GM21529 (cell line): ENCODE results near the gene CRYGB.

Source experiments
- ATAC-seq: cut with Tn5 transposase; IDR thresholded peaks from one replicate; pipeline ENCODE4 v1.9.1; 2021; ENCODE audit not compliant: unreplicated experiment

CRYGB gene, protein sequence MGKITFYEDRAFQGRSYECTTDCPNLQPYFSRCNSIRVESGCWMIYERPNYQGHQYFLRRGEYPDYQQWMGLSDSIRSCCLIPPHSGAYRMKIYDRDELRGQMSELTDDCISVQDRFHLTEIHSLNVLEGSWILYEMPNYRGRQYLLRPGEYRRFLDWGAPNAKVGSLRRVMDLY

DNA sequence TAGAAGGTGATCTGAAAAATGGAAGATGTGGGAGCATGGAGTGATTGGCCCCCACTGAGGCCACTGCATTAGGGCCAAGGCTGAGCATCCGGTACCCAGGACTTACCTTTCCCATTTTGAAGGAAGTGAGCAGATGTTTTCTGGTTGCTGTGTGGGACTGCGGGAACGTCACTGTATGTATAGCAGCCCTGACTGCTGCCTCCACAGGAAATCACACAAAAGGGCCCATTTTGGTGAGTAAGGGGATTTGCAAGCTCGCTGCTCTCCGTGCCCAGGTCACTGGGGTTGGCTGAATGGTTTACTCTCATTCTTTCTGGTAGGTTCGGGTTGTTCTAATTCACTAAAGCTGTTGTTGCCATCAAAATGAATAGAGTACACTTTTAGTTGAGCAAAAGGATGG, at the start of gene CRYGB:
Gene CRYGB (minus strand): TSS at position 153 of the 400 bp plus-strand sequence. CDS start 38 bp downstream, at position 115.
- ATAC-seq: no peak

DNA sequence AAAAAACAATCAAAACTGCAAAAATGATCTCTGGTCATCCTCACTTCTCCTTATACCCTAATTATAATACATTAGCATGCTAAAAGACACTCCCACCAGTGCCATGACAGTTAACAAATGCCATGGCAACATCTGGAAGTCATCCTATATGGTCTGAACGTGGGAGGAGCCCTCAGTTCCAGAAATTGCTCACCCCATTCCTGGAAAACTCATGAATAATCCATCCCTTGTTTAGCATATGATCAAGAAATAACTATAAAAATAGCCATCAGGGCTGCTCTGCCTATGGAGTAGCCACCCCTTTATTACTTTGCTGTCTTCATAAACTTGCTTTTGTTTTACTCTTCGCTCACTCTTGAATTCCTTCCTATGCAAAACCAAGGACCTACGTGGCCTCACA, 49.6 kb upstream of the CRYGB start:
- no peak for ATAC-seq

DNA sequence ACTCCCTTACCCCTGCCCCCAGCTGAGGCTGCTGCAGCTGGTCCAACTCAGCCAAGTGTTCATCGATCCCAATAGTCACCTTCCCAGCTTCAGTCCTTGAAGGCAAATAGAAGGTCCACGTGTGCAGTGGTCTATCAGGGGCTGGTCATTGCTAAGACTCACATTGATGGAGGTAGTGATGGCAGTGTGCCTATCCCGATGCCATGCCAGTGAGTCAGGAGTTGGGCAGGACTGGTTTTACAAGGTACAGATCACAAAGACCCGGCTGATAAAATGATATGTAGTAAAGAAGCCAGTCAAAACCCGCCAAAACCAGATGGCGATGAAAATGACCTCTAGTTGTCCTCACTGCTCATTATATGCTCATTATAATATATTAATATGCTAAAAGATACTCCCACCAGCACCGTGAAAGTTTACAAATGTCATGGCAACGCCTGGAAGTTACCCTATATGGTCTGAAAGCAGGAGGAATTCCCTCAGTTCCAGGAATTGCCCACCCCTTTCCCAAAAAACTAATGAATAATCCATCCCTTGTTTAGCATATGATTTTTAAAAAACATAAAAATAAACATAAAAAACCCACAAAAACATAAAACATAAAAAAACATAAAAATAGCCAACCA, 46.8 kb upstream of the CRYGB start:
- ATAC-seq: no peak

DNA sequence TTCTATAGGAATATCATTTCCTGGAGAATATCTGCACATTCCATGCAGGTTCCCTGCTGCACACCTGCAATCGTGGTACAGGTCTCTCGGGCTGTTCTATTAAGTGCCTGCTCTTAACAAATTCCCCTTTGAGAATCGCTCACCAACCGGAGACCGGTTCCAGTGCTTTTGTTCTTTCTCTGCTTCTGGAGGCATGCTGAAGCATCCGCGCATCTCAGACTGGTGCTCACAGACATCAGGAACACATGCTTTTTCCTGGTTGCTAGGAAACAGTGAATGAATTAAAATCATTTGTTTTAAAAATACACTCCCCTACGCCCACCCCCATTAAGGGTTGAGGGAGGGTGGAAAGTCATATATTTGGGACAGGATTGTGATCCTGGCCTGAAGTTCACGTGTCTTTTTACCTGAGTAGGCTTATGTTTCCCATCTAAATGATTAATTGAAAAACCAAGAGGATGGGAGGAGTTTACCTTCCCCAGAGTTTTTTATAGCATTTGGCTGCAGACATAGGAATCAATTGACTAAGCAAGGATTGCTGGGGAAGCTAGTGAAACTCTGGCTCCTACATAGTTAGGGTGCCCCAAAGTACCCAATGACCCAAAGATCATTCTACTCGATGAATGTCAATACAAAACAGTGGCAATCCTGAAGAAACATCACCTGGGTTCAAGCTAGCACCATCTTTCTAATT, 44.0 kb upstream of the CRYGB start, which contains the start of gene C2orf80:
Gene C2orf80 (minus strand): TSS at position 221 of the 694 bp plus-strand sequence. CDS start 3,044 bp downstream, outside the sequence.
- no peak for ATAC-seq

DNA sequence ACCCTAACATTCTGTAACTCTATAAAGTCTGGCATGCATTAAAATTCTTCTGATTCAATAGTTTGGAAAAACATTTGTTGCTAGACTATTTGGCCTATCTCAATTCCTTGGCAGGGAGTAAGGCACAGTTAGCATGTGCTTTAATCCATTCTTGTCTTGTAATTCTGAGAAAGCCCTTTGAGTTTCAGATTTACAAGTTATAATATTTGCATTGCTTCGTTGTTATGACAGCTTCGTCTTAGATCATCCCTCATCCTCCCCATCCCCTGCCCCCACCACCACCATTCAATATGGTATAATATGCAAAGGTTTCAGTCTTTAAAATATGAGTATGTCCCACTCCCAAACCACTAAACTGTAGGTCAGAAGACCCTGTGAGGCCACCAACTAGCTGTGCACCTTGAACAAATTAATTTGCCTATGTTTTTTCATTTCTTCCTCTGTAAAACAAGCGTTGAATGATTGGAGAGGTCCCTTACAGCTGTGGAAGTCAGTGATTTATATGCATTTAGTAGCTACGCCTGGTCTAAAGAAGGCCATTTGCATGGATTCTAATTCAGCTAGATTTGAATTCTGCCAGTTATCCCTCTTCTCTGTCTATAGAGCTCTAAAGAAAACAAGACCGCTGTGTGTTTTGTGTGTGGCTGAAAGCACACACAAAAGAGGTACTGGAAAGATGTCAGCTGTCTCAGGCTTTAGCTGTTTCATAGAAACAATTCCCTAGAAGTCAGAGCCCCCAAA, 43.3 kb upstream of the CRYGB start:
- ATAC-seq: no peak

DNA sequence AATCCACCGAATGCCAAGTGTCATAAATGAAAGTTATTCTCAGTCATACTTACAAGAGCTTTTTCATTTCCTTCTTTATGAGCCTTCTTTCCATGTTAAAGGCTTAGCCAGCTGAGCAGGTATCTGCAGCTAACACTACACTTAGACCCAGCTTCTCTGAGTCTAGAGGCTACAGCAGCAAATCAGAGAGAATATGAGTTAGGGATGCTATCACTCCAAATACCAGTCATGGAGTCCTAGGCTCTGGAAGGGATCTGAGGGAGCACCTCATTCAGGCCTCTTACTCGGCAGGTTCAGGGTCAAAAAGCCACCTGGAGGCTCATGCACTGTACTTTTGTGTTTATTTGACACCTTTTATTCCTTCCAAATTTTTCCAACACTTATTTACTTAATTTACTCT, 40.9 kb upstream of the CRYGB start:
- ATAC-seq: no peak

DNA sequence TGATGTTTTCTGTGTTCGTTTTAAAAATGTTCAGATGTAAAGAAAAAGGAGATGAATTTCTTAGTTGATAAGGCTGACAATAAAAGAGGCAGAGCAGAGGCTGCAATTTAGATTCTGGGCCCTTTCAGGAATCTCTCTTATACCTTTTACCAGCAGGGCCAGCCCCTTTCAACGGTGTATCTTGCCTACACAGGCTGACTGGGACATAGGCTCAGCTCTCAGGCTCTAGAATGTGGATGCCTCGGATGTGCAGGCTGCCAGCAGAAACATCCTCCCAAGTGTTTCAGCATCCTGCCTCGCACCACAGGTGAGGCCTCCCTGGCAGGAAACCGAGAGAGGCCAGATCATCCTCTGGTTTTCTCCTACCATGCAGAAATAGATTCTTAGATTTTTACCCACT, 40.5 kb upstream of the CRYGB start:
- no peak for ATAC-seq

DNA sequence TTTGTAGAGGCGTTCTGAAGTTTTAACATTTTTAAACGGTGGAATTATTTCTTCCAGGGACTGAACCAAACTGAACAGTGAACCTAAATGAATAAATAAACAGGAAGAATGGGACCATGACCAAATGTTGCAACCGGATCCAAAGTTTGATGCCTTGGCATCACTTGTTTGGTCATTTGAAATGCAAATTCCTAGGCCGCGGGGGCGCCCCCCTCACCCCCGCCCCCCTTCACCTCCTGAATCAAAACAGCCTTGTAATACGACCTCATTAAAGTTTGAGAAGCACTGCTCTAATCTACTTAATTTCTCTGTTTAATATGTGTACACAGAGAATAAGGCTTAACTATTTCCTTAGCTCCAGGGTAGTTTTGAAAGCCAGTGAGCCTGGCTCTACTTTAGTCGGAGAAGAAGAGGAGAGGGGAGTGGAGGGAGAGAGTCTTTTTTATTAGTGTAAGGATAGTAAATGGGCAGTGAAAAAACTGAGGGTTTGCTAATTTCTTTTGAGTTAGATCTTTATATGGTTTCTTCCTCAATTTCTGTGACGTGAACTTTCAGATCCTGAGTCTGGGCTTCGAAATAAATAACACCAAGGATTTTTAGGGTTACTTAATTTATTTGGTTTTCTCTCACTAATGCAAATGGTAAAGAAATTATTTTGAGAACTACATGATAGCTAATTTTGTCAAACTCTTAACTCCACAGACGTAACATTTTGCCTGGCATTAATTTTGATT, 38.2 kb upstream of the CRYGB start:
- no peak for ATAC-seq

DNA sequence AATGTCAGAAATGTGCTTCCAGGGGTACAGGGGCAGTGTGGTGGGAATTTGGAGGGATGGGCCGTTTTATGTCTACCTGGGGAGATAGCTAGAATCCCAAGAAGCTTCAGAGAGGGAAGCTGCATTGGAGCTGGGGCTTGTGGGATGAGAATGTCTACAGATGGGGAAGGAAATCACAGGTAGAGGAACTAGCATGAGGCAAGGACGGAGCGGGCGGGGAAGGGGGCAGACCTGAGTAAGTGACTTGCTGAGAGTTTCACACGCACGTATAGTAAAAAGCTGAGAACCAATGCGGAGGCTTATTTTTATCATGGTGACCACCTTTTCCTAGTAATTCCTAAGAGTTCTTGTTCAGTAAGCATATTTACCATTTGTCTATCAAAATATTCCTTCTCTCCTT, 37.6 kb upstream of the CRYGB start:
- no peak for ATAC-seq

DNA sequence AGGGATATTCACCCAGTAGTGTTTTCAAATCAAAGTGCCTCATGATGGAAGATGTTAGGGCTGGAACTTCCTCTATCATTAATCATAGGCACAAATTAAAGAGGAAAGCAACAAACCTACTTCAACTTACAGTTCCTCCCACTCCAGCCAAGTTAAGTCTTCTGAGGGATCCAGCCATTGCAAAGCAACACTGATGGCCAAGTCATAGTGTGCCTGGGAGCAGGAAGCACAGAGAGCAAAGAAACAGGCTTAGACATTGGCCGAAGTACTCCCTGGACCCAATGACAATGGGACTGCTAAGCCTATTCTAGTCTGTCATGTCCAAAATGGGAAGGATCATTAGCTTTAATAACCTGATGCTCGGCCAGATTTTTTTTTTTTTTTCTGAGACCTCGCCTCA, 36.9 kb upstream of the CRYGB start:
- ATAC-seq: no peak

DNA sequence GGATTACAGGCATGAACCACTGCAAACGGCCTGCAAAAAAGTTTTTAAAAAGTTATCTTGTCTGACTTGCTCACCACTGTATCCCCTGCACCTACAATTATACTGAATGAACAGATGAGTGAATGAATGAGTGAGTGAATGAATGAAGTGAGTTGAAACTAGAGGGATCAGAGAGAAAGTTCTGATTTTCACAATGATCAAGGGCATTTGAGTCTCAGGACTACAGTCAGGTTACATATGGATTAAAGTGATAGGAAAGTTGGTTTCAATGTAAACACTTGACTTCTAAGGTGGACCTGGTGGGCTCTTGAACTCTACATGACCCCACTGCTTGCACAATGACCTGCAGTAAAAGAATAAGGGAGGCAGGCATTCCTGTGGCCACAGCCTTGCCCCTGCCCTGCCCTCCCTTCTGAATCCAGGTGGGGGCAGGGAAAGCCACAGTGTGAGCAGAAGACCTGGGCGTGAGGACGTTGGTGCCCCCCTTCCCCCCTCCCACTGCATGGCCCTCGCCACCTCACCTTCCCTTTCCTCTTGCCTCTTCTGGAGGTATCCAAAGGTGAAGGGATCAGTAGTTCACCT, 33.2 kb upstream of the CRYGB start:
- no peak for ATAC-seq

DNA sequence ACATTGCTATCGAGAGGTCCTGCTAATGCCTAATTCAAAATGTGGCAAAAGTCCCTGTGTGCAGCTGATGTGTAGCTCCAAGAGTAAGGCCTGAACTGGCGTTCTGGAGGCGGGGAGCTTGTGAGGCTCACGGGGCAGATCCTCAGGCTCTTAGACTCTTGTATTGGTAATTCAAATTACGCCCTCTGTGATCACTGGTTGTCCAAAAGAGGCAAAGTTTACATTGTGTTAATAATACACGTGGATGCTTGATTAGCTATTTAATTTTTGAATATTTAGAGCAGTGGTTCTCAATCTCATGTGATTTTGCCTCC, 29.8 kb upstream of the CRYGB start:
- ATAC-seq: no peak

DNA sequence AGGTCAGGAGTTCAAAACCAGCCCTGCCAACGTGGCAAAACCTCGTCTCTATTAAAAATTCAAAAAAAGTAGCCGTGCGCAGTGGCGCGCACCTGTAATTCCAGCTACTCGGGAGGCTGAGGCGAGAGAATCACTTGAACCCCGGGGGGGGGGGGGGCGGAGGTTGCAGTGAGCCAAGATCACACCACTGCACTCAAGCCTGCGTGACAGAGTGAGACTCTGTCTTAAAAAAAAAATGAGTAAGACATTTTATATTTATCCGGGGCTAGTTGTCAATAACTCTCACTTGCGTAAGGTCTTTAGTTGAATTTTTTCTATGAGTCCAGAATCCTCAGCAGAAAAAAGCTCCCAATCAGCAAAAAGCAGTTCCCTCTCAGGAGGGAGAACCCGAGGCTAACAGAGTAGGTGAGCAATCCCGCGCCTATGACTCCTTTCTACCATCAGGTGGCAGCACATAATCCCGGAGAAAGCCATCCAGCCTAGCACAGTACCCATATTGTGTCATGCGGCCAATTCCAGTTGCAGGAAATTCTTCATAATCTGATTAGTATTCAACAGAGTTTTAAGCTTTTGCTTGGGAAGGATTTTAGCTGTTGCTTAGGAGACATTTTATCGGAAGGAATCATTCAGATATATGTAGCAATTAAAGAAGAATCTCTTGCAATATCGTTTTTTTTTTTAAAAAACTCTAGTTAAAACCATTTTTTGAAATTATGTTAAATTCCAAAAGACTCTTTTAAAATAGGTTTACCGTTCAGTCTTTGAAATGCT, 29.3 kb upstream of the CRYGB start:
- peak; percentile 100 for ATAC-seq

DNA sequence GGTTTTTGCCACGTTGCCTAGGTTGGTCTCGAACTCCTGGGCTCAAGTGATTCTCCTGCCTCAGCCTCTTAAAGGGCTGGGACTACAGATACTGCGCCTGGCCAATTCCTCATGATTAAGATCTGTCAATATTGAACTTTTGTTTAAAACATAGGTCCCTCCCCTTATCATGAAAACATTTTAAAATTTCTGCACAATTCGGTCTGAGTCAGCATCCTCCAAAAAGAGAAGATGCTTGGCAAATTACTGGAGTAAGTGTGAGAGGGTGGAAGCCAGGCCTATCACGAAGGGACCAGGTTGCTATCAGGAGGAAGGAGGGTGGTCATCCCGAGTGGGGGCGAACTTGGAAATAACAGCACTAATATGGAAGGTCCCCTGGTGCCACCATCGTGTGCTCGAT, 28.2 kb upstream of the CRYGB start:
- no peak for ATAC-seq

DNA sequence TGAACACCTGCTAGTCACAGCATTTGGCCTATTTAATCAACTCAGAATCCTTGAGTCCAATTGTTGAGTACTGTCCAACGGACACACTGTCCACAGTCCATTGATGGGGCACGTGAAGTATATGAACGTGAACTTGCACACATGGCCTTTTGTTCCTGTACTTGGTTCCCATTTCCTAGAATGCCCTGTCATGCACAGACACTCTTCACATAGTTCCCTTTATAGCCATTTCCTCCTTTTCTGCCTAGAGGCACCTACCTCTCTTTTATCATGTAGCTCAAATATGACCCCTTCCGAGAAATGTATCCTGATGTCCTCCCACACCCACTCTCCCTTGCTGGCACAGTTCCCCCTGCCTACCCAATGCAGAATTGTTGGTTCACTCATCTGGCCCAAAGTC, 26.2 kb upstream of the CRYGB start:
- no peak for ATAC-seq

DNA sequence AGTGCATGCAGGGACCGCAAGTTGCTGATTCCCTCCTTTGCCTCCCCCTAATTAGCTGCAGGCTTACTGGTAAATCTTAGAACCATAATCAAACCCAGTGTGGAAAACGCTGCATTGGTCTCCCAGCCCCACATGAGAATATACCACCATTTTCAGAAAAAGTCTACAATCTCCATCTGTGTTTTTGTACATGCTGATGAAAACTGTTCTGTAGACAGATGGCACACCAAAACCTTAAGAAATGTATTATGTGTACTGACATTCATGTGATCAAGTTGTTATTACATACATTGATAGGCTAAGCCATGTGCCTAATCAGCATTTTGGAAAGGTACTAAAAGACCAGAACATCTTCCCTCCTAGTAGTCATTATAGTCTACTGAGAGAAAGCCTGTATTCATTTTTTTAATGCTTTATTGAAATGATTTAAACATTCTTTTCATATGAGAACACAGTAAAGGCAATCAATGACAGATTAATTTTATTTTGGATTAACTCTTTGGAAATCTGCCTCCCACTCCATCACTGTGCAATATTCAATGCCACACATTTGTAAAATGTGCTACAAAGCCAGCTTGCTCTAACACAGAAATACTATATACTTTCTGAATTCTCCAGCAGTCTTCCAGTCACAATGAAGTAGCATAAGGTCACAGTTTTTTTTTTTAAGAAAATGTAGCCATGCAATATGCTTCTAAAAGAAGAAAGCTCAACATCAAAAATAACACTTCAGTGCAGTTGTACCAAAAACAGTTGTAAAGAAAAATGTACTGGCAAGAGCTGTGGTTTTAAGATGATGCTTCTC, 19.2 kb upstream of the CRYGB start:
- no peak for ATAC-seq

DNA sequence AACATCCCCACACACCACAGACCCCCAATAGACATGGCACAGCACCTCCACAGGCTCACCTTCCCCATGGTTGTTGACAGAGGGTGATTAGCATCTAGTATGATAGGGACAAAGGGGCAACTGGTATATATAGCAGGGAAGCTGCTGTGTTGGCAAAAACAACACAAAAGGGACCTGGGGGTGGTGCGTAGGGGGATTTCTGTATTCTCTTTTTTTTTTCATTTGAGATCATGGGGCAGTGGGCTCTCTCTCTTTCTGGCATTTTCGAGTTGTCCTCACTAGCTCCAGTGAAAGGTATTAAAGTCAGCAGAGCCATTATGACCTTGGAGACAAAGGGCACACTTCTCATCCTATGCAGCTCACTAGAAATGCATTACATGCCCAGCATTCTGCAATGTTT, 17.5 kb upstream of the CRYGB start, which contains the start of gene CRYGA:
Gene CRYGA (minus strand): TSS at position 101 of the 400 bp plus-strand sequence. CDS start 33 bp downstream, at position 68.
- ATAC-seq: no peak

DNA sequence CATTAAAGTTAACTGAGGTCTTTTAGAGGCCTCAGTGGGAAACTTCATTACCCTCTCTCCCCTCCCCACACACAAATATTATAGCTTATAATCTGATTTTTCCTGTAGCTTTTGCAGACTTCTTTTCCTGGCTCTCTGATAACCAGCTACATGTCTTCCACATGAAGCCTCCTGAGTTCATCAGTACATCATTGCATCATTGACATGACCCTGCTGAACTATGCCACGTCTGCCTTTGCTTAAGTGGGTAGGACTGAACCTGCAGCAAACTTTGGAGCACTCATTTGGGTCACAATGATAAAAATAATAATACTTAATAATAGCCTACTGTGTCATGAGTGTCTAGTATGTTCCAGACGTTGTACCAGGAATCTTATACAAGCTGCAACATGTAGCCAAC, 10.5 kb upstream of the CRYGB start:
- no peak for ATAC-seq

DNA sequence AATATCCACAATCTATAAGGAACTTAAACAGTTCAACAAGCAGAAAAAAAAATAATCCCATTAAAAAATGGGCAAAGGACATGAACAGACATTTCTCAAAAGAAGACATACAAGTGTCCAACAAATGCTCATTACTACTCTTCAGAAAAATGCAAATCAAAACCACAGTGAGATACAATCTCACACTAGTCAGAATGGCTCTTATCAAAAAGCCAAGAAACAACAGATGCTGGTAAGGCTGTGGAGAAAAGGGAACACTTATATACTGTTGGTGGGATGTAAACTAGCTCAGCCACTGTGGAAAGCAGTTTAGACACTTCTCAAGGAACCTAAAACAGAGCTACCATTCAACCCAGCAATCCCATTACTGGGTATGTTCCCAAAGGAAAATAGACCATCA, 7.2 kb upstream of the CRYGB start:
- ATAC-seq: no peak
